HG03442 (cell line): ENCODE results near the gene TBC1D12.
"Not testable (repeated sequence)": the region's sequence is repeated elsewhere in the genome, so short reads cannot be mapped to it uniquely, and the experiment has no call there.

Experiments
- ATAC-seq: cut with Tn5 transposase; IDR thresholded peaks from one replicate; pipeline ENCODE4 v1.9.1; 2021; ENCODE audit warnings: mild to moderate bottlenecking, moderate library complexity; ENCODE audit not compliant: unreplicated experiment

Gene TBC1D12

DNA sequence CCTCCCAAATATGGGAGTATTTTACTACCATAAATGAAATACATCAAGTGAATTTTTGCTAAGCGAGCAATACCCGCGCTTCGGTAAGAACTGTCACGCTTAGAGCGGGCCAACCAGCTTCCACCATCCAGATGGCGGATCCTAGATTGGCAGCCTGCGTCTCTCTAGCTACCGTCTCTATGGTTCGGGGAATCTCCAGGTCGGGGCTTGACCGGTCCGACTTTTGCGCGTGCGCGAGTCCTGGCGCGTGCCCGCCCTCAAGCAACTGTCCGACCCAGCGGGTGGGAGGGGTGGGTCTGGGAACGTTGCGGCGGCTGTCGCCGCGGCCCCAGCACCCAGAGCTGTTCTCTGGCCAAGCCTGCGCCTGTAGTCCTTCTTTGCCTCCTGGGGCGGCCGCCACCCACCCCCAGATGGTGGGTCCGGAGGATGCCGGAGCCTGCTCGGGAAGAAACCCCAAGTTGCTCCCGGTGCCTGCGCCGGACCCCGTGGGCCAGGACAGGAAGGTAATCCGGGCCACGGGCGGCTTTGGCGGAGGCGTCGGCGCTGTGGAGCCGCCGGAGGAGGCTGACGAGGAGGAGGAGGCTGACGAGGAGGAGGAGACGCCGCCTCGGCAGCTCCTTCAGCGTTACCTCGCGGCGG, at the start of gene TBC1D12:
TSS of gene TBC1D12 (plus strand) at position 338 of the 639 bp plus-strand sequence. CDS start at position 411, 73 bp downstream.
- ATAC-seq, result peak; percentile 80

DNA sequence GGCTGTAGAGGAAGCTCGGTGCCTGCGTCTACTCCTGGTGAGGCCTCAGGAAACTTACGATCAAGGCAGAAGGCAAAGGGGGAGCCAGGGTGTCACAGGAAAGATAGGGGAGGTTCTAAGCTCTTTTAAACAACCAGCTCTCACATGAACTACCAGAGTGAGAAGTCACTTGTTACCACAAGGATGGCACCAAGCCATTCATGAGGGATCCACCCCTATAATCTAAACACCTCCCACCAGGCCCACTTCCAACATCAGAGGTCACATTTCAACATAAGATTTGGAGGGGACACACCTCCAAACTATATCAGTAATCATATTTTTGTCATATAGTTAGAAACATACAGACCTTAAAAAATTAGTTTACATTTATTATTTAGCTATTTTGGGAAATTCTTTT, 49.0 kb upstream of the TBC1D12 start:
- no peak for ATAC-seq

DNA sequence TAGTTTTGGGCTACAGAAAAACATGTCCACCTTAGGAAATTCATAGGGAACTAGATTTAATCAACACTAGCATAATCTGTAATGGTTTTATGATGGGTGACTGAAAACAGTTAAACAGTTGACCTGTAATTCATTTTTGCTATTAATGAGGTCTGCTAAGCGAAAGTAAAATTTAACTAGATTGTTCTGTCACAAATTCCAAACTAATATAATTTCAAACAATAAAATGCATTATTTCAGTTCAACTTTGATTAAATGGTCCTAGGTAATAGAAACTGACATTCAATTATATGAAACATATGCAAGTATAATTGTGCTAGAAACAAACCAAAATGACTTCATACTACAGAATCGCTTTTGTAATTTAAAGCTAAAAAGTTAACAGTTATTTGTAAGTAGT, 46.5 kb upstream of the TBC1D12 start:
- ATAC-seq, result no peak

DNA sequence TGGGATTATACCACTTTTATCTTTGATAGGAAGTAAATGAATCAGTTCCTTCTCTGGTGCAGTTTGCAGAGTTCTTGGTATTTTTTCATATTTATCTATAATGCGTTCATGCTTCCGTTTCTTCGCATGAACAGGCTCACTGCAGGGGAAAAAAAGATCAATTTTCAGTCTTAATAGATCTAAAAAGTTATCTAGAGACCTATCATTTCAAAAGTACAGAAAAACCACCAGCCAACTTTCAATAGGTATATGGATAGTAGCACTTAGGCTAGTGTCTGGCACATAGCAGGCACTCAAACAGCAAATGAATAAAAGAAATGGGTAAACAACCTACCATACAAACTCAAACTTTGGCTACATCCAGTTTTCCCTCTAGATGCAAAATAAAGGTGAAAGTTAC, 45.1 kb upstream of the TBC1D12 start:
- no peak for ATAC-seq

DNA sequence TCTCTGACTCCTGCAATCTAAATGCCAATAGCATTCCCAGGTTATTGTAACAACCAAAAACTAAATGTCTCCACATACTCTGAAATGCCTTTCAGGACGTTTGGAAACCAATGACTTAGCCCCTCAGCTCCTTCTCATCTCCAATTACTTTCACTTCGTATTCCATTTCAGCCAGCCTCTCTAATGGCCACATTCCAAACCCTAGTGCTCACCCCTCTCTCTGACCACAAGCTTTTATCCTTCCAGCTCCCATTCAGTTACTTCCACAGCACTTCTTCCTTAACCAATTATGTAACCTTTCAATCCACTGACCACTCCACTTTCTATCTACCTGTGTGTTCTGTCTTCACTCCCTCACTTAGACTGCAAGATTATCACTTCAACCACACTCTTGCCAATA, 43.9 kb upstream of the TBC1D12 start:
- ATAC-seq, result no peak

DNA sequence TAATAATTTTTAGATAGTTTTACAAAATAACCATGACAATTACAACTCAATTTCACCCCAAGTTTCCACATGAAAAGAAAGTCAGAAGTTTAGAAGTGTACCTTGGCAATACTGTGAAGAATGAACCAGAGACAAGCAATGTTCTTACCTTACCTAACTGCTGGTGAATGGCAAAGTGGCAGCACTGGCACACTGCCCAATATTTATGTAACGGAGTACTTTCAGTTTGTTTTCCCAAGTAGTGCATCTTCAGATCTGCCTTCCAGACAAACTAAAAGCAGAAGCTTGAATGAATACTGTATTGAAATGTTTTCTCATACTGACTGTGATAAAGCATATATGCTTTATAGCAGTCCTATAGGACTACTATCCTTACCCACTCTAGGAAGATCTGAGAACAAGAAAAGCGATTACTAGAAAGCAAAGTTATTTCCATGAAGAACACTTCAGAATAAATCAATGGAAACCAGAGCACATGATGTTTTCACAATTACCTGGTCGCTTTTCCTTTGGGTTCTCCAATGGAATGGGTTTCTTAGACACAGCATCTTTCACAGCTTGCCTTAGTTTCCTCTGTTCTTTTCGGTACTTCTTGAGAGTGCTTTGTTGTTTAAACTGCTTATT, 41.1 kb upstream of the TBC1D12 start:
- ATAC-seq, result no peak

DNA sequence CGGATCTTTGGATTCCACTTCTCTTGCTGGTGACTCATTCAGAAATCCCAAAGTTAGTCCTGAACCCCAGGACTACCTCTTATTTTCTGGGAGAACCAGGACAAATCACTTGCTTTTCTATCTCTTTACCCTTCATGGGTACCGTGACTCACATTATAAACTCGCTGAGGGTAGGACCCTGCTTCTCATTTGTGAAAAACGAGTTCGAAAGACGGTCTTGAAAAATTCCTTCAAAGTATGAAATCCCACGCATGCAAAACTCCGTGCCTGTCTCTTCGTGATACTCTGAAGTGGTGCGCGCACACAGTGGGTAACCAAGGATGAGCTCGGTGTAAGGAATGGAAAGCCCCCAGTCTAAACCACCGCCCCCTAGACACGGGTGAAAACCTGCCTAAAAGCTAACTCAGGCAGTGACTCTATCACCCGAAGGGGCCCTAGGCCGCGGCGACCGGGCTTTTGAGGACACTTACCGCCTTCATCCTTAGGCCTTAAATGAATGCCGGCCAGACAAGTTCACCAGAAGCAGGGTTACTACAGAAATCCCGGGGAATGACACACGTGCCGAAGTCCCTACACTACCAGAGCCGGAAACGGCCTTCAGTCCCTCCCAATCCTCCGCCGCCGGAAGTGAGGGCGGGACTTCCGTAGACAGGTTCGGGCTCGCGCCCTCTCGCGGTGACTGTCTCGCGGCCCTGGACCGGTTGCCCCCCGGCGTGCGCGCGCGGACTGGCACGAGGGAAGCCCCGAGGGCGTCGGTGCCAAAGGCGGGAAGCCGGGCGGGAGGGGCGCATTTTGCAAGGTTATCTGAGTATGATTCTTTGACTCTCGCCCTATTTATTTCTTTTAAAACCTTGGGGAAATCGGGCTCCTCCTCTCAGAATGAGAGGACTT, 39.7 kb upstream of the TBC1D12 start, which contains the start of gene NOC3L:
TSS of gene NOC3L (minus strand) at position 580 of the 891 bp plus-strand sequence. CDS start at position 479, 101 bp downstream.
- peak; percentile 99 for ATAC-seq

DNA sequence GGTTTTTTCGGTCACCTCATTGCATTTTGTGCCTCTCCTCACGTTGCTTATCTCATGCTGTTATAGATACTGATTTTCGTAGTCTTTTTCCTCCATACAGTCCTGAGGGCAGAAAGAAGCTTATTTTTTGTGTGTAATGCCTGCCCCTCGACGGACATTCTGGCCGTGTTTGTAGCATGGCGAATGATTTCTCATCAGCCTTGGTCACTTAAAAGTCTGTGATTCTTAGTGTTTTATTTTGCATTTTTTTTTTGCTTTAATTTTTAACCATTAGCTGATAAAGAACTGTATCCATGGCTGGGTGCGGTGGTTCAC, 39.1 kb upstream of the TBC1D12 start:
- peak; percentile 14 for ATAC-seq

DNA sequence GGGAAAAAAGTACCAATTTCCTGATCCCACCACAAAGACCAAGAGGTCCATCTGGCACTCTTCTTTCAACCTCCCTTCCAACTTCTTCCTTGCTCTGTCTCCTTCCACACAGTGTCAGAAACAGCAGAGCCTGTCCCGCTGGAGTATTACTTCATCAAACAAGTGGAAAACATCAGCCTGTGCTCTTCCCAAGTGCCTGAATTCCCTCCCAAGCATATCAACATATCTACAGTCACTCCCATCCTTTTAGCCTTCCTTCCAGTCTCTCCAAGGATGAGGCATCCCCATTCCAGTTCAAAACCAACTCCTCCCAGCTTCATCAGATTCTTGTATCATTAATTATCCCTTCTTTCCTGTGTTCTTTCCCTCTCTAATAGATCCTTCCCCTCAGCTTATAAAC, 37.9 kb upstream of the TBC1D12 start:
- ATAC-seq, result no peak

DNA sequence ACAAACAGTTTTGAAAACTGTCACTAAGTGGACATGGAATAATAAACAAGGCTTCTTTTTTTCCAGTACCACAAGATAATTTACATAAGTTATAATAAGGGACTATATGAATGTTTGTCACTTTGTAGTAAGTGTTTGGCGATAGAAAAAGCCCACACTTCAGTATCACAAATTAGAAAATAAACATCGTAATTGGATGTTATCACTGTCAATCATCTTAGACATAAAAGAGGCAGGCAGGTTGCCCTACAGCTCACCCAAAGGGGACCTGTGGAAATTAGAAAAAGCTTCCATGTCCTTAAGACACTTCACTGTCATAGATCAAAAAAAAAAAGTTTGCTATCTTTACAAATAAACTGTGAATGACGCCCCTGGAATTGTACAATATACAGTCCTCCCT, 36.0 kb upstream of the TBC1D12 start:
- ATAC-seq, result no peak

DNA sequence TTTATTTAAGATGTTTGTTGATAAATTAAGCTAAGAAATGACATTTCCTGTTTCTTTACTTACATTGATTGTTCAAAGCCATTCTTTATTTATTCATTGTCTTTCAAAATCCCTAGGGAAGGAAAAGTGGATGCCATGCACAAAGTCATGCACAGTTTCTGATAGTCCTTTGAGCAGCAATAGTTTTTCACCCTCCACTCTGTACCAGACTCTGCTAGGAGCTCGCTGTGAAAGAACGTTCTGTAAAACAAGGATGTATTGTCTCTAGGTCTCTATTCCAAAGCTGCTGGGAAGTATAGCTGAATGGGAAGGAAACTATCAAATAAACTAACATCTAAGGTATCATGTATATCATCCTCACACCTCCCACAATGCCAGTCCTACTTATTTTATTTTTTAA, 31.8 kb upstream of the TBC1D12 start:
- no peak for ATAC-seq

DNA sequence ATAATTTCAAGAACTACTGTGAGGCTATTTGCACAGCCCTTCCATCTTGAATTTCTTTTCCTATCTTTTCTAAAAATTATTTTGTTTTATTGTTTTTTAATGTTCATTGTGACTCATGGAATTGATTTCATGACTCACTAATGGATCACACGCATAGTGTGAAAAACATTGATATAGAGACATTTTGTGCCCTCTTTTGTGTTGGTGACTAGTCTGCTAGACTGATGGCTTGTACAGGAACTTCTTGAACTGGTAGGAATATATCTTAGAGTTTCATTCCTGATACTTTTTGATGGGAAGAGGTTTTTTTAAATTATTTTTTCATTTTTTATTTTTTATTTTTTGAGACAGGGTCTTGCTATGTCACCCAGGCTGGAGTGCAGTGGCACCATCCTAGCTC, 27.0 kb upstream of the TBC1D12 start:
- no peak for ATAC-seq

DNA sequence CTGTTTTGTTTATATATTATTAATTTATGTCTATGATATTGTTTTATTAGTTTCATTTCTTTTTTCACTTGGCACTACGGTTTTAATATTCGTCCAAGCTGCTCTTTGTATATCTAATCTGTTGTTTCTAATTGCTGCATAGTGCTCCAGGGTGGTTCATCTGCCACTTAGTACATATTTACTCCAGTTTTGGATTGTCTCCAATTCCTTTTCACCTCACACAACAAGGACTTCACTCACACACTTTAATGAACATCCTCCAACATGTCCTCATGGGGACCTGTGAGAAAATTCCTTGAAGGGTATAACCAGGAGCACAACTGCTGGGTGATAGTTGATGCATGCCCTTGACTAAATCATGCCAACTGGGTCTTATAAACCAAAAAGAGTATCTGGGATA, 25.5 kb upstream of the TBC1D12 start:
- ATAC-seq, result no peak

DNA sequence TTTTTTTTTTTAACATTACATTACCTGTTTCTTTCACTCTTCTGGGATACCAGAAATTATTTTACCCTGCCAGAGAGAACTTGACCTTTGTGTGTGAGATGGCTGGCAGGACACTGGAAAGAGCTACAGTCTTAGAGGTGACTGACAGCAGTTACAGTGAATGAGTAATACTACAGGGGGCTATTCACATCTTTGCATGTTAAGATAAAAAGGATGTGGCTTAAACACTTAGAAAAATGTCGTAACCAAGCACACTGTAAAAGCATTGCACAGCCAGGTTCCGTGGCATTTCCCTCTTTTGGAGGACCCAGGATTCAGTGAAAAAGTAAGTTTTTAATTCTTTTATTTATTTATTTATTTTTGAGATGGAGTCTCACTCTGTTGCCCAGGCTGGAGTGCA, 18.8 kb upstream of the TBC1D12 start:
- no peak for ATAC-seq

DNA sequence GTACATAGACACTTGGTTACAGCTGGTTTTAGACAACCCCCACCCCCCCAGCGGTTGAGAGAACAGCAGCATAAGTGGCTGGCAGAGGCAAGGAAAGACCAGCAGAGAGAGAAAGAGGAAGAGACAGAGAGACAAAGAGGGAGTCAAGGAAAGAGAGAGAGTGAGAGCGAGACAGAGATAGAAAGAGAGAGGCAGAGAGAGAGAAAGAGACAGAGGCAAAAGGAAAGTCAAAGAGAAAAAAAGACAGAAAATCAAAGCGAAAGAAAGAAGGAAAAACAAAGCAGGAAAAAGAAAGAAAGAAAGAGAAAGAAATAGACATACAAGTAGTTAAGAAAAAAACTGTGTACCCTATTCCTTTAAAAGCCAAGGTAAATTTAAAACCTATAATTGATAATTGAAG, 16.6 kb upstream of the TBC1D12 start:
- not testable (repeated sequence) for ATAC-seq

DNA sequence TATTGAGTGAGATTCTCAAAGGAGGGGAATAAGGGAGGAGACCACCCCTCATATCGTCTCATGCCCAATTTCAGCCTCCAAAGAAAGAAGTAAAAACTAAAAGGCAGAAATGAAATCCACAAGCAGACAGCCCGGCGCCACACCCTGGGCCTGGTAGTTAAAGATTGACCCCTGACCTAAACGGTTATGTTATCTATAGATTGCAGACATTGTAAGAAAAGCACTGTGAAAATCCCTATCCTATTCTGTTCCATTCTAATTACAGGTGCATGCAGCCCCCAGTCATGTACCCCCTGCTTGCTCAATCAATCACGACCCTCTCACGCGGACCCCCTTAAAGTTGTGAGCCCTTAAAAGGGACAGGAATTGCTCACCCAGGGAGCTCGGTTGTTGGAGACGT, 10.2 kb upstream of the TBC1D12 start:
- ATAC-seq, result not testable (repeated sequence)

DNA sequence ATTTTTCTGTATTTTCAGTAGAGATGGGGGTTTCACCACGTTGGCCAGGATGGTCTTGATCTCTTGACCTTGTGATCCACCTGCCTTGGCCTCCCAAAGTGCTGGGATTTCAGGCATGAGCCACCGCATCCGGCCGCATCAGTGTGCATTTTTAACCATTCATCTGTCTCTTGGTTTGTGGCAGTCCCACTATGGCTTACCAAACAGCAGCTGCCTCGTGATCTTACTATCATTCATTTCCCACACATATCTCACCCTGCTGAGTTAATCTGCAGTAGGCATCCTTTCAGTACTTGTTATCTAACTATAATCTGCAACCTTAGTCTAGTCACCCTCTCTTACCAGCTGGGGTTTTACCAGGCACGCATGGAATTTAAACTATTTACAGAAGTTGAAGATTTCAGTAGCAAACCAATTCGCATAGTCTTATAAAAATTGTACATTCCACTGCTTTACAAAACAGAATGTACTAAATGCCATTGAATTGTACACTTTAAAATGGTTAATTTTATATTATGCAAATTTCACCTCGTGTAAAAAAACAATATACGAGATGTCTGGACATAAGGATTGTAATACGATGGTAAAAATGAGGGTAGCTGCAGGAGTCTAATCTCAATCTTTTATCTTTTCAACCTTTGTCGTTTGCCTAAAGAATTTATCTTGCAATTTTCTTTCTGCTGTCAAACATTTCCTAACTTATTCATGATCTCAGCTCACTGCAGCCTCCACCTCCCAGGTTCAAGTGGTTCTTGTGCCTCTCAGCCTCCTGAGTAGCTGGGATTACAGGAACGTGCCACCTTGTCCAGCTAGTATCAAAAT, 4.6 kb upstream of the TBC1D12 start:
- ATAC-seq, result no peak

DNA sequence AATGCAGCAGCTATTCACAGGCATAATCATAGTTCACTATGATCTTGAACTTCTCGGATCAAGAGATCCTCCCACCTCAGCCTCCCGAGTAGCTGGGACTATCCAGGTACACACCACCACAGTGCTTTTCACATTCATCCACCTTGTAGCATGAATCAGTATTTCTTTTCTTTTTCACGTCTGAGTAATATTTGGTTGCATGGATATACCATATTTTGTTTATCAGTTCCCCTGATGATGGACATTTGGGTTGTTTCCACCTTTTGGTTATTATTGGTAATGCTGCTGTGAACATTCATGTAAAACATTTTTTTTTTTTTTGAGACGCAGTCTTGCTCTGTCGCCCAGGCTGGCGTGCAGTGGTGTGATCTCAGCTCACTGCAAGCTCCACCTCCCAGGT, 3.6 kb upstream of the TBC1D12 start:
- ATAC-seq, result no peak

DNA sequence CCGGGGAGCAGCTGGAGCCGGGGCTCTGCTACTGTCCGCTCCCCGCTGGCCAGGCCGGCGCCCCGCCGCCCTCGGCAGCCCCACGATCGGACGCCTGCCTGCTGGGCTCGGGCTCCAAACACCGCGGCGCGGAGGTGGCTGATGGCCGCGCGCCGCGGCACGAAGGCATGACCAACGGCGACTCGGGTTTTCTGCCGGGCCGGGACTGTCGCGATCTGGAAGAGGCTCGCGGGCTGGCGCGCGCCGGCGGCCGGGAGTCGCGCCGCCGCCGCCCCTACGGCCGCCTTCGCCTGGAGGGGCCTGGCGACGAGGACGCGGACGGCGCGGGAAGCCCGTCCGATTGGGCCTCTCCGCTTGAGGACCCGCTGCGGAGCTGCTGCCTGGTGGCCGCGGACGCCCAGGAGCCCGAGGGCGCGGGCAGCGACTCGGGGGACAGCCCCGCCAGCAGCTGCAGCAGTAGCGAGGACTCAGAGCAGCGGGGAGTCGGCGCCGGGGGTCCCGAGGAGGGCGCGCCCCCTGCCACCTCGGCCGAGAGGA, 570 bp downstream of the TBC1D12 start:
- peak; percentile 19 for ATAC-seq

DNA sequence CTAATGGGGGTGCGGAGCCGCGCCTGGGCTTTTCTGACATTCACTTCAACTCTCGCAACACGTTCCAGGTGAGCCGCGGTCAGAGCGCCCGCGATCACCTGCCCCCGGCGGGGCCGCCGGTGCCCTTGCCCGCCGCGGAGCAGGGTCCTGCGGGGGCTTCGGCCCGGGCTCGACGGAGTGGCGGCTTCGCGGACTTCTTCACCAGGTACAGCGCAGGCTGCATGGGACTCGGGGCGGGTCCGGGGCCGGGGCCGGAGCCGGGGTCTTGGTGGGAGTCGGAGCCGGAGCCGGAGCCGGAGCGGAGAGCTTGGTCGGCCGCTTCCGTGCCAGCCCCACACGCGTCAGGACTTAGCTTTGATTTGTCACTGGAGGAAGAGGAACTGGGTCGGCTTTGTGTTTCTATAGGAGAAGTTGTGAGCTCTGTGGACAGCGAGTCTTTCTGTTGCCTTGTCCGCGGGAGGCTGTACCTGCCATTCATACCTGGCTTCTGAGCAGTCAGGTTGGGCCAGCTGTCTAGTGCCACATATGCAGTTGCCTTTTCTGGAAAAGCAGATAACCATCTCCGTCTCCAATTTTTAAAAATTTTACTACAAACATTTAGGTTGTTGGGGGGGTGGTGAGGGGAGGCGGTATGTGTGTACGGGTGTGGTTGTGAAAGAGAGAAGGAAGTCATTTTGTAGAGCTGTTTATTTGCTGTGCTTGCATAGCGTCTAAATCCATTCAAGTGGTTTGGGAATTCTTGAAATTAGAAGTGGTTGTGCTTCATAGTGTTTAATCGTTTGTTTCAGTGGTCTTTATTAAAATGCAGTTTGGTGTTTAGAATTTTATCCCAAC, 1.3 kb downstream of the TBC1D12 start:
- peak; percentile 57 for ATAC-seq
